GM06990 (cell line): Measurements from ENCODE around the gene LRBA.

Source experiments
- DNase-seq: peaks from one replicate; pipeline ENCODE4 v3.0.0-alpha.2; 2011; ENCODE audit not compliant: insufficient read length; ENCODE audit errors: extremely low read depth
- H3K27me3 ChIP-seq: replicated peaks from 2 replicates; pipeline ENCODE4 v1.6.0; 2011; ENCODE audit warnings: low read length; ENCODE audit not compliant: control insufficient read depth, insufficient read depth
- H3K36me3 ChIP-seq: 2 replicates; pipeline ENCODE4 v1.5.1; 2011; ENCODE audit warnings: low read length; ENCODE audit not compliant: control insufficient read depth, insufficient read depth
- H3K4me3 ChIP-seq: replicated peaks from 2 replicates; pipeline ENCODE4 v1.5.1; 2011; ENCODE audit warnings: low read depth, mild to moderate bottlenecking, control low read depth, low read length
- CTCF ChIP-seq: IDR thresholded peaks from 2 replicates; pipeline ENCODE4 v1.5.1; 2011; ENCODE audit warnings: low read length, control low read depth, mild to moderate bottlenecking, inconsistent platforms; ENCODE audit not compliant: insufficient read depth, poor library complexity, severe bottlenecking

Gene LRBA

GRCh38 chr4:150289198-150289597 is 725.9 kb downstream of the LRBA start:
- Histone ChIP-seq H3K36me3 (no peaks in the 10 kb centered on the region), H3K27me3 (no peaks in the 10 kb centered on the region), H3K4me3 (no peak overlapping the region)
- no peak for DNase-seq
- TF ChIP-seq CTCF: no peak

DNA sequence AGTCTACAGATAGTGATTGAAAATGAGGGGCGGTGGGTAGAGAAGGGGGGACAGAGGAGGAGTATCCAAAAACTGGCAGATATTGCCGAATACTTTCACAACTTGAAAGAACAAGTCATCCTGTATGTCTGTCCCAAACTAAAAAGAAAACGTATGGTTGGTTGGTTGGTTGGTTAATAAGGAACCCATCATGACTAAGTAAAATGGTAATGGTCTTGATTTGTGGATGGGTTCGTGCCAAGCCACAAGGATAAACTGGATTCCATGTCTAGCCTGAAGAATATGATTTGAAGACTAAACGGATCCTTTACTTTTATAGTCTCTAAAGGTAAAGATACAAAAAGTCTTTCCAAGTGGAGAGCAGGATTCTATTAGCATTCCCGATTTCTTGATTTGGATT is 728.4 kb downstream of the LRBA start:
- Histone ChIP-seq H3K4me3 (no peak overlapping the region), H3K36me3 (no peaks in the 10 kb centered on the region; the same call in 1 of the 2 replicates), H3K27me3 (no peaks in the 10 kb centered on the region)
- no peak for TF ChIP-seq CTCF
- no peak for DNase-seq

GRCh38 chr4:150283689-150284088 is 731.4 kb downstream of the LRBA start:
- H3K36me3 ChIP-seq: peaks cover 2% of the 10 kb centered on the region
- H3K27me3 ChIP-seq: no peaks in the 10 kb centered on the region
- no peak for DNase-seq
- TF ChIP-seq CTCF: no peak
- no peak overlapping the region for H3K4me3 ChIP-seq

GRCh38 chr4:150280975-150281374 is 734.1 kb downstream of the LRBA start:
- Histone ChIP-seq H3K36me3 (peaks cover 2% of the 10 kb centered on the region), H3K27me3 (no peaks in the 10 kb centered on the region), H3K4me3 (no peak overlapping the region)
- no peak for TF ChIP-seq CTCF
- no peak for DNase-seq

- H3K36me3 ChIP-seq: peaks cover 2% of the 10 kb centered on the region
- no peak for TF ChIP-seq CTCF
- H3K4me3 ChIP-seq: no peak overlapping the region
- no peak for DNase-seq
- H3K27me3 ChIP-seq: no peaks in the 10 kb centered on the region
Measured at GRCh38 chr4:150280081-150280895, 734.8 kb downstream of the LRBA start.
